Neural progenitor cell (in vitro differentiated cells): ENCODE data around the gene SUSD2. TPM values are rescaled to one million over a fixed set of nuclear protein-coding genes. Genes with fewer than 3 reads are reported as not detected.

ENCODE experiments used
- DNase-seq: peaks from one replicate; pipeline ENCODE4 v3.0.0-alpha.2; 2016; ENCODE audit warnings: low spot score
- H2AFZ ChIP-seq: fragments of 200-600 bp; sonication (generic); replicated peaks from 2 replicates; pipeline ENCODE4 v1.6.1; 2016; ENCODE audit warnings: antibody characterized with exemption
- H3F3A ChIP-seq: fragments of 200-600 bp; sonication (generic); 2 replicates; pipeline ENCODE4 v1.6.1; 2016; ENCODE audit warnings: antibody characterized with exemption, low read depth
- H3K27ac ChIP-seq: fragments of 200-600 bp; sonication (generic); 2 replicates; pipeline ENCODE4 v1.5.1; 2016; ENCODE audit warnings: mild to moderate bottlenecking
- H3K27me3 ChIP-seq: fragments of 200-600 bp; sonication (generic); 2 replicates; pipeline ENCODE4 v1.6.1; 2016; ENCODE audit warnings: mild to moderate bottlenecking, moderate library complexity
- H3K36me3 ChIP-seq: fragments of 200-600 bp; sonication (generic); 2 replicates; pipeline ENCODE4 v1.5.1; 2016
- H3K4me1 ChIP-seq: fragments of 200-600 bp; sonication (generic); 2 replicates; pipeline ENCODE4 v1.6.1; 2016; ENCODE audit warnings: mixed run types
- H3K4me2 ChIP-seq: fragments of 200-600 bp; sonication (generic); 2 replicates; pipeline ENCODE4 v1.6.1; 2016
- H3K4me3 ChIP-seq: fragments of 200-600 bp; sonication (generic); 2 replicates; pipeline ENCODE4 v1.5.1; 2016
- H3K79me2 ChIP-seq: fragments of 200-600 bp; sonication (generic); 2 replicates; pipeline ENCODE4 v1.6.1; 2016; ENCODE audit warnings: low read depth
- H3K9ac ChIP-seq: fragments of 200-600 bp; sonication (generic); 2 replicates; pipeline ENCODE4 v1.6.1; 2016
- H3K9me3 ChIP-seq: fragments of 200-600 bp; sonication (generic); 2 replicates; pipeline ENCODE4 v1.5.1; 2016; ENCODE audit warnings: low read depth
- H4K20me1 ChIP-seq: fragments of 200-600 bp; sonication (generic); 2 replicates; pipeline ENCODE4 v1.6.1; 2016; ENCODE audit warnings: low read depth
- H3K27ac Mint-ChIP-seq: 3 replicates; pipeline ENCODE4 v1.8.0; 2021; ENCODE audit warnings: mixed read lengths
- H3K27me3 Mint-ChIP-seq: 2 replicates; pipeline ENCODE4 v1.8.0; 2022; ENCODE audit warnings: low read depth, mild to moderate bottlenecking, inconsistent platforms, moderate library complexity, mixed read lengths; ENCODE audit not compliant: insufficient read depth
- H3K36me3 Mint-ChIP-seq: 3 replicates; pipeline ENCODE4 v1.8.0; 2021; ENCODE audit warnings: mixed read lengths
- H3K4me1 Mint-ChIP-seq: 3 replicates; pipeline ENCODE4 v1.8.0; 2021; ENCODE audit warnings: mixed read lengths
- H3K4me3 Mint-ChIP-seq: 3 replicates; pipeline ENCODE4 v1.8.0; 2021; ENCODE audit warnings: mild to moderate bottlenecking, moderate library complexity, mixed read lengths
- H3K9me3 Mint-ChIP-seq: 3 replicates; pipeline ENCODE4 v1.8.0; 2020; ENCODE audit warnings: mixed read lengths
- CTCF ChIP-seq: fragments of 200-600 bp; sonication (generic); IDR thresholded peaks from 2 replicates; pipeline ENCODE4 v1.5.1; 2017; ENCODE audit warnings: antibody characterized with exemption, mild to moderate bottlenecking
- EZH2 ChIP-seq: fragments of 200-600 bp; sonication (generic); IDR thresholded peaks from 2 replicates; pipeline ENCODE4 v1.6.1; 2017; ENCODE audit warnings: antibody characterized with exemption, mild to moderate bottlenecking, moderate library complexity
- EZH2phosphoT487 ChIP-seq: fragments of 200-600 bp; sonication (generic); IDR thresholded peaks from 2 replicates; pipeline ENCODE4 v1.6.1; 2017; ENCODE audit warnings: antibody characterized with exemption
- total RNA-seq: library from RNA; depleted of rRNA; stranded (reverse); fragments of >200 nt; gene quantifications from 2 replicates; pipeline ENCODE4 v1.2.3, GENCODE V29; 2015; ENCODE audit warnings: low replicate concordance

The SUSD2 gene
- total RNA-seq, 1 donor from 2014 or later: 0.02 TPM

- H3K4me1 ChIP-seq: peaks cover 8% of the 10 kb centered on the region
- H3K9me3 ChIP-seq: no peaks in the 10 kb centered on the region
- no peak for TF ChIP-seq EZH2
- no peak for TF ChIP-seq CTCF
- no peak for TF ChIP-seq EZH2phosphoT487
- H4K20me1 ChIP-seq: peaks cover 3% of the 10 kb centered on the region
- H3K36me3 ChIP-seq: no peaks in the 10 kb centered on the region
- no peak overlapping the region for H3K27ac Mint-ChIP-seq
- no peak overlapping the region for H3K4me2 ChIP-seq
- no peaks in the 10 kb centered on the region for H3K36me3 Mint-ChIP-seq
- no peak for DNase-seq
- no peak overlapping the region for H3K4me3 Mint-ChIP-seq
- H3K27me3 ChIP-seq: no peaks in the 10 kb centered on the region
- H3K9me3 Mint-ChIP-seq: no peaks in the 10 kb centered on the region
- no peak overlapping the region for H2AFZ ChIP-seq
- H3K4me1 Mint-ChIP-seq: peaks cover 6% of the 10 kb centered on the region
- H3K27me3 Mint-ChIP-seq: peaks cover 5% of the 10 kb centered on the region
- no peaks in the 10 kb centered on the region for H3F3A ChIP-seq
- no peak overlapping the region for H3K9ac ChIP-seq
- no peak overlapping the region for H3K27ac ChIP-seq
- no peak overlapping the region for H3K4me3 ChIP-seq
- H3K79me2 ChIP-seq: no peaks in the 10 kb centered on the region
Observed at GRCh38 chr22:24185501-24186351, 4.4 kb downstream of the SUSD2 start.

GRCh38 chr22:24186352-24186740 is 5.1 kb downstream of the SUSD2 start:
- Mint-ChIP-seq H3K27ac (no peak overlapping the region), H3K4me3 (no peak overlapping the region), H3K9me3 (no peaks in the 10 kb centered on the region), H3K4me1 (peaks cover 6% of the 10 kb centered on the region), H3K27me3 (peaks cover 5% of the 10 kb centered on the region), H3K36me3 (no peaks in the 10 kb centered on the region)
- TF ChIP-seq EZH2phosphoT487 (no peak), EZH2 (no peak), CTCF (no peak)
- no peak overlapping the region for H3K27ac ChIP-seq
- no peaks in the 10 kb centered on the region for H3F3A ChIP-seq
- H3K4me1 ChIP-seq: peaks cover 5% of the 10 kb centered on the region
- H3K79me2 ChIP-seq: no peaks in the 10 kb centered on the region
- H3K9ac ChIP-seq: no peak overlapping the region
- no peaks in the 10 kb centered on the region for H4K20me1 ChIP-seq
- no peaks in the 10 kb centered on the region for H3K9me3 ChIP-seq
- H3K4me3 ChIP-seq: no peak overlapping the region
- H3K27me3 ChIP-seq: no peaks in the 10 kb centered on the region
- no peak overlapping the region for H2AFZ ChIP-seq
- no peak overlapping the region for H3K4me2 ChIP-seq
- no peaks in the 10 kb centered on the region for H3K36me3 ChIP-seq
- DNase-seq: no peak

DNA sequence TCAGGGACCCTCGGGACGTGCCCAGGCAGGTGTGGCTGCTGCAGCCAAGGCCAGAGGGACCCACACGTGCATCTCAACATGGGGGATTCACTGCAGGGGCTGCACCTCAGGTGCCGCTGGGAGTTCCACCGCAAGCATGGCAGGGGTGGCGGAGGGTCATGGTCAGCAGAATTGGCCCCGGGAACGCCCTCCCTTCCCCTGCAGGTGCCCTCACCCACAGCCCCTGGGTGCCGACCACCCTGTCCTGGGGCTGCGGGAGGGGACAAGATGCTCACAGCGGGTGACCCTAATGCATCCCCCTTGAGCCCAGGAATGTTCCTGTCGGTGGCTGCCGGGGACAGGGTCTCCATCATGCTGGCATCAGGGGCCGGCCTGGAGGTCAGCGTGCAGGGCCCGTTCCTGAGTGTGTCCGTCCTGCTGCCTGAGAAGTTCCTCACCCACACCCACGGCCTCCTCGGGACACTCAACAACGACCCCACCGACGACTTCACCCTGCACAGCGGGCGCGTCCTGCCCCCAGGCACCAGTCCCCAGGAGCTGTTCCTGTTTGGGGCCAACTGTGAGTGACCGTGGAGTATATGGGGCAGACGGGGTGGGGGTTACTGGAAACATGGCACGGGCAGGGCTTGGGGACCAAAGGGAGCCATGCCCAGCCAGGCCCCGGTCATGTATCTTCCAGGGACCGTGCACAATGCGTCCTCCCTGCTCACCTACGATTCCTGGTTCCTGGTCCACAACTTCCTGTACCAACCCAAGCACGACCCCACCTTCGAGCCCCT is 5.8 kb downstream of the SUSD2 start:
- TF ChIP-seq CTCF (no peak), EZH2 (no peak), EZH2phosphoT487 (no peak)
- no peaks in the 10 kb centered on the region for H3K36me3 ChIP-seq
- H3K9me3 ChIP-seq: no peaks in the 10 kb centered on the region

More for the DNA sequence above, 5.8 kb downstream of the SUSD2 start:
- Histone ChIP-seq H3K4me2 (no peak overlapping the region), H3K79me2 (no peaks in the 10 kb centered on the region), H4K20me1 (no peaks in the 10 kb centered on the region), H3K9ac (no peak overlapping the region), H3K27ac (no peak overlapping the region), H3K4me3 (no peak overlapping the region), H3K4me1 (no peaks in the 10 kb centered on the region), H3K27me3 (no peaks in the 10 kb centered on the region), H2AFZ (no peak overlapping the region), H3F3A (no peaks in the 10 kb centered on the region)
- H3K9me3 Mint-ChIP-seq: no peaks in the 10 kb centered on the region
- no peak overlapping the region for H3K27ac Mint-ChIP-seq
- peaks cover 2% of the 10 kb centered on the region for H3K27me3 Mint-ChIP-seq
- H3K4me1 Mint-ChIP-seq: peaks cover 3% of the 10 kb centered on the region
- no peak for DNase-seq
- H3K36me3 Mint-ChIP-seq: no peaks in the 10 kb centered on the region
- peak overlapping the region; percentile 60 for H3K4me3 Mint-ChIP-seq
